ENCODE measurements around the gene UGT1A3.

The UGT1A3 gene

GRCh38 chr2:233816771-233817170 is 87.9 kb downstream of the UGT1A3 start:
- DNase-seq (ENCODE audit: low spot score): no peak

- DNase-seq (ENCODE audit: low spot score): no peak
These were observed 88.6 kb downstream of the UGT1A3 start for GRCh38 chr2:233817361-233817911.

GRCh38 chr2:233817995-233818638 is 89.3 kb downstream of the UGT1A3 start:
- no peak for DNase-seq (ENCODE audit: low spot score)

GRCh38 chr2:233818639-233819621 is 90.1 kb downstream of the UGT1A3 start:
- DNase-seq (ENCODE audit: low spot score): no peak

DNA sequence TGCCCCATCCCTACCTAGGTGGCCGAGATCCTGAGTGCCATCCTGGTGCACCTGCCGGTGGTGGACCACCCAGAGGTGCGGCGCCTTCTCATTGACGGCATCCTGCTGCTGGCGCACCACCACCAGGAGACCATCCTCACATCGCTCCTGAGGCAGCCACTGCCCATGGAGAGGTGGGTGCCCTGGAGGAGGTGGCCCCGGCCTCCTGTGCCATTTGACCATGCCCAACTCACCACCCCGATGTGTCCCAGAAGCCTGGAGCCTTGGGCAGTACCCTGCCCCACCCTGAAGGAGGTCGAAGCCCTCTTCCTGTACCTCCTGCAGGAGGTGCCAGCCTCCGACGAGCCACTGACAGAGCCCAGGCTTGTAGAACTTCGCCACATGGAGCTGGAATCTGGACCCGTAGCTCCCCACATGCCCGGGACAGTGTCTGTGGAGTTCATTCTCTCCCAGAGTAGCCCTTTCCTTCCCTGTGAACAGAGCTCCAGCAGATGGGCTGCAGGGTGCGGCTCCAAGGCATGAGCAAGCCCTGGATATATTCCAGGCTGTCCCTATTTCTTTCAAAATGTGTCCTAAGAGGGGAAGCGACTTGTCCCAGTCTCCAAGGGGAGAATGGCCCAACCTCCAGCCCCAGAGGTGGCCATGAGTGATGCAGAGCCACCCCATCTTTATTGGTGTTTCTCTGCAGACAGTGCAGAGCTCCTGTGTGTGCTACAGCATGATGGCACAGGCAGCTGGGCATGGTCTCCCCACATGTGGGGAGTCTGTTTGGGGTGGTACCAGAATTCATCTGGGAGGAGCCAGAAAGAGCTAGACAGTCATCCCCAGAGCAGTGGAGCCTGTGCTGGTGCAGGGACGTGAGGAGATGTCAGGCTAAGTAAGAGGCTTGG is 91.3 kb downstream of the UGT1A3 start:
- DNase-seq (ENCODE audit: low spot score): no peak

GRCh38 chr2:233820774-233821105 is 91.9 kb downstream of the UGT1A3 start:
- no peak for DNase-seq (ENCODE audit: low spot score)

- no peak for DNase-seq (ENCODE audit: low spot score)
These were observed 92.4 kb downstream of the UGT1A3 start for GRCh38 chr2:233821196-233821595.

DNA sequence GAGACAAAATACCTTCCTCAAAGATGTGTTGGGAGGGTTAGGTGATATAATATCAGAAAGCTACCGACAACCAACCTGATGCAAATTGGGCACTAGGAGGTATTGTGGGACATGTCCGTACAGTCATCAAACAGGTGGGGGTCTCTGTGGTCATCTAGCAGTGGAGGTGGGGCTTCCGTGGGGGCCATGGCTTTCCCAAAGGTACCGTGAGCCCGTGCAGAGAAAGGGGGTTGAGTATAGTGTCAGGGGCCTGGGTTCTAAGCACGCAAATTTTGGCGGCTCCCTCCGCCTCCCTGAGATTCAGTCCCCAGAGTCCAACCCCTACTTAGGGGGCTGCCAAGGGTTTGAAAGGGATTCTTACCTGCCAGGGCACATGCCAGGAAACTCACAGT is 92.9 kb downstream of the UGT1A3 start:
- DNase-seq (ENCODE audit: low spot score): no peak

- no peak for DNase-seq (ENCODE audit: low spot score)
These were observed 93.4 kb downstream of the UGT1A3 start for GRCh38 chr2:233822101-233822771.

Measured in cerebellar cortex (tissue), 1 donor.